PC-9 (cell line): Measurements from ENCODE around the gene ARHGEF7.

Experiments used
- CTCF ChIP-seq: fragments of 200-600 bp; sonication (generic); conservative IDR thresholded peaks from 2 replicates; pipeline ENCODE4 v1.6.1; 2017; ENCODE audit warnings: mixed run types, antibody characterized with exemption, mild to moderate bottlenecking, moderate library complexity
- EZH2 ChIP-seq: fragments of 200-600 bp; sonication (generic); IDR thresholded peaks from 2 replicates; pipeline ENCODE4 v1.8.0; 2017; ENCODE audit warnings: antibody characterized with exemption, low read depth

- no peak for TF ChIP-seq CTCF
- no peak for TF ChIP-seq EZH2
Measured at GRCh38 chr13:111122056-111122455, 6.9 kb downstream of the ARHGEF7 start.
